ENCODE measurements around the gene LPP. TPM values are rescaled to one million over a fixed set of nuclear protein-coding genes. Genes with fewer than 3 reads are reported as not detected.
A peak's percentile ranks its signal among the peaks of the same experiment; 100 is the strongest.

The LPP gene
- total RNA-seq, 1 experiment from 2014 or later = 22.1 TPM

DNA sequence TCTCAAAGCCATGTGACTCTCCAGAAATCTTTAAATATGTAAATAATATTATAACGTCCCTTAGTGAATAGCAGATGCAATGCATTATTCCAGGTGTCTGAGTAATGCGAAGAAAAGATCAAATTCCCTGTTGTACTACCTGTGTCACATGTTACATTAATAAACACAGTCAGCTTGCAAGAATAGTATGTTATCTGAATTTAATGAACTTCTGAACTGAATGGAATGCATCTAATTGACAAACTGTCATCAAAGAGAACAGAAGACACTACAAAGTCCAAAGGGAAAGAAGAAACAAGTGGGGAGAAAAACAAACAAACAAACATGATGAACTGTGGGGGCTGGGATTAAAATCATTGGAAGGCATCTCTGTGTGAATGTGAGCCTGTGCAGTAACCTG is 508.8 kb downstream of the LPP start:
- no peak for DNase-seq (ENCODE audit: low spot score)

DNA sequence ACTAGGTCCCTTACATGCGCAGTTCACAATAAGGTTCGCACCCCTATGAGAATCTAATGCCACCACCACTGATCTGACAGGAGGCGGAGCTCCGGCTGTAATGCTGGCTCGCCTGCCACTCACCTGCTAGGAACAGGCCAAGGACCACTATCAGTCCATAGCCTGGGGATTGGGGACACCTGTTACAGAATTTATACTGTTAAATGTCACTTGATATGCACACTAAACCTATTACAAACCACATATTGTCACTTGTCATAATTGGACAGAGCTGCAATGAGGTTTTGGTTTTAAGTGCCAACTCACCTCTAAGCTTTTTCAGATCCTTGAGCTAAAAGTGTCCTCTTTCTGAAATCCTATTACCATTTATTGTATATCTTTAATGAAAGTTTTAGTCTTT is 509.9 kb downstream of the LPP start:
- DNase-seq (ENCODE audit: low spot score) = no peak

DNA sequence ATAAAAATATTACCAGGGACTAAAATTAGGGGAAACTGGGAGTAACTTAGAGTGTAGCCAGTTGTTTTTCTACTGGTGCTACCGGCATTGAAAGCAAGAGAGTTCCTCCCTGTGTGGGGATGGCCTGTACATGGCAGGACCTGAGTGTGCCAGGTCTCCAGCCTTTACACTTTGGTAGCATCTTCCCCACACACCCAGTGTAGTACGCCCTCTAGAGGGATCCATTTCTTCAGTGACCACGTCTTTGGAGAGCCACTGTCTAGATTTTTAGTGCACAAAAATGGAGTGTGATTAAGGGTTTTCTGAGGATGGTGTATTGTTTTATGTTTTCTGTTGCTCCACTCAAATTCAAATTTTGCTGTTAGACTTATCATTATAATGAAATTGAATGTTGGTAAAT is 510.8 kb downstream of the LPP start:
- peak; percentile 33 for DNase-seq (ENCODE audit: low spot score)

DNA sequence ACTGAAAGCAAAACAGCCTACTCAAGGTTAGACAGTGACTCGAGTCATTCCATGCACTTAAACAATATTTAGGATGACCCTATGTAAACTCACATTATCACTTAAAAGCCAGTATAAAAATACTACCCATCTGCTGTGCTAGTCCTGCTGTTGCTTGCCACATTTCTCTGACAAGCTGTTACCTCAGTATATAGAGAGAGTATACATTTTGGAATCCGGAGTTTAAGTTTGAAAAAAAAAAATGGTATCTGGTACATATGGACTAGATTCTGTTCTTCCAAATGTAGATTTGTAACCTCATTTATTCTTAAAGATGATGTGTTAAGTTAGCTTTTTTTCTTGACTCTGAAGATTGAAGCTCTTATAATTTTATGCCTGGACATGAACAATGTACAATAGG is 514.0 kb downstream of the LPP start:
- no peak for DNase-seq (ENCODE audit: low spot score)

DNA sequence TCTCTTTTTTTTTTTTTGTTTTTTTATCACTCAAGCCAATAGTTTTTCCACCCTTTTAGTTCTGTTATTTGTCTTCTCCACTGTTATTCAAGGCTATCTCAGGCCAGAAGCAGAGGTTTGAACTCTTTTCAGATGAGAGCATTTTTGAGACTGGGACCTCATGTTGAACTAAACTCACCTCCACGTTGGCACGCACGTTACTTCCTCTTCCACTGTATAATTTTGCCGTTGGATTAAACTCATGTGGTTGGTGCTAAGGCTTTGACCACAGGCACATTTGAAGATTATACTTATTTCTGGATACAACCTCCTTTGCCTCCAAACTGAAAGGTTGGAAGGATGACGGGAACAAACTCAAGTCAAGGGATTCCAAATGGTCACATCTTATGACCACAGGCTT is 516.5 kb downstream of the LPP start:
- no peak for DNase-seq (ENCODE audit: low spot score)

DNA sequence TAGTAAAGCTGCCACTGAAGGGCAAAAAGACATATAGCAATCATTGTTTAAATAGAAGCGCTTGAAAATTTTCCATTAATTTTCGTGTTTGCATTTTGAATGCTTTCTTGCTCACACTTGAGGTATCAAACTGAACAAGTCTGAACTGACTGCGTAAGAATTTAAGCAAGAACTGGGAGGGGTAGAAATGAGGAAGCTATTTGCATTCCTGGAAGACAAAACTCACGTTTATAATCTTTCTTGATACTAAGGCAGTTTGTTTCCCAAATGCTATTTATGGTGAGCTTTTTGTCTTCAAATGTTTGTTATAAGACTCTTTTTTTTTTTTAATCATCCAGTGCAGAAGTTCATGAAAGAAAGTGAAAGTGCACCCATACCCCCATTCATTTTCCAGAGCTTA is 518.0 kb downstream of the LPP start:
- no peak for DNase-seq (ENCODE audit: low spot score)

DNA sequence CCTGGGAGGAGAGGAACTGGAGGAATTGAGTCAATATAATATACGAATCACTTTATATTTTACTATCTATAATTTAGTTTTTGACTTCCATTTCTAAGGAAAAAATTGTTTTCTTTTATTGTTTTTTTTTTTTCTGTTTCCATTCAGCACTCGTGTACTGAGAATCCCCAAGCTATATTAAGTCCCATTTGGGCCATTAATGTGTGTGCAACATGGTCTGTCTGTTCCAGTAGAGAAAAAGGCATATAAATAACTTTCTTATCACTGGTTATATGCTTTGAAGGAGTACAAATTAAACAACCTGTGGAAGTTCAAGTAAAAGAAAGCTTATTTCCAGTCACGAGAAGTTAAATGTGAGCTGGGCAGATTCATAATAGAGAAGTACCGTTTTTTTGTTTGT is 518.9 kb downstream of the LPP start:
- no peak for DNase-seq (ENCODE audit: low spot score)

DNA sequence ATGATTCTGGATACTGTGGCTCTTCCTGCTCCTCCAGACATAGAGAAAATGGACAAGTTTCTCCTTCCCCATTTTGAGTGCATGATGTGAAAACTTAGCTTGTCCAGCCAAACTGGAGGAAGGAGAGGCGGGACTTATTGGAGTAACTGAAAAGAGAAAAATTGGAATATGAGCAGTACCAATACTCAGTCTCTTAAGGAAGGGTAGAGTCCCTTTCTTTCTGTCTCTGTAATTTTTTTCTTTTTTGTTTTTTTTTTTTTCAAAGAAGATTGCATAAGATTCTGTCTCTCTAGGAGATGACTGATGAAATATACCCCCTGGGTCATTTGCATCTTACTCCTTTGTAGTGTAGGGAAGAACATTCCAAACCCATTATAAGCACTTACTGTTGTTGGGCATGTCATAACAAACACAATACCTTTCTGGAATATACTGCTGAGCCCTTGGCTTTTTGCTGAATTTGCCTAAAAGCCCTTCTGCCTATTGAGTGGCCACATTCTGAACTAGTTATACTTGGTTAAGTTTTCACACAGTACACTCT is 519.8 kb downstream of the LPP start:
- DNase-seq (ENCODE audit: low spot score) = no peak

DNA sequence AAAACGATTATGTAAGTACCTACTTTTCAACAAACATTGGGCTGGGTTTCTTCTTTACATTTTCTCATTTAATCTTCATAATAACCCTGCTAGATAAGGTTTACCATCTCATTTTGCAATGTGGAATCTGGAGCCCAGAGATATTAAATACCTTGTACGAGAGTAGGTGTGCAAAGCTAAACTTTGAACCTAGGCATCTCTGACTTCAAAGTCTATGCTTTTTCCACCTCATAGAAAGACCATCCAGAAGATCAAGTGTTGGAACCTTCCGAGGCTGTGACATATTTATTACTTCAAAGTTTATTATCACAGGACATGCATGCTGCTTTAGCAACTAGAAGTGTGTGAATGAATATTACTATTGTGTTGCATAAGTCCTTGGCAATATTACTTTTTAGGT is 520.6 kb downstream of the LPP start:
- no peak for DNase-seq (ENCODE audit: low spot score)

DNA sequence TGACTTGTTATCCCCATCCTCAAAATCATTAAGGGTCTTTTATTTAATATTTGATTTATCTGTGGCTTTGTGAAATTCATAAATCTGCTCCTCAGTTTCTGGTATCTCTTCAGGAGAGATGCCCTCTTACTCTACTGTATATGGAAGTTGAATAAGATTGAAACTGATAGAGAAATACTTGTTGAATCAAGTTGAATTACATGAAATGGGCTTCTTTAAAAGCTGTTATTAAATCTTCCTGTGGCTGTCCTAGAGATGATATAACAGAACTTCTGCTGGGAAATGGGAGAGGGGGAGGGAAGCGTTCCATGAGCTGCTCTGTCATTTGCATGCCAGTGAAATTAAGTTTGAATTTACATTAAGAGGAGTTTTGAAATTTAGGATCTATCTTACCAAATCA is 523.4 kb downstream of the LPP start:
- DNase-seq (ENCODE audit: low spot score) = no peak

DNA sequence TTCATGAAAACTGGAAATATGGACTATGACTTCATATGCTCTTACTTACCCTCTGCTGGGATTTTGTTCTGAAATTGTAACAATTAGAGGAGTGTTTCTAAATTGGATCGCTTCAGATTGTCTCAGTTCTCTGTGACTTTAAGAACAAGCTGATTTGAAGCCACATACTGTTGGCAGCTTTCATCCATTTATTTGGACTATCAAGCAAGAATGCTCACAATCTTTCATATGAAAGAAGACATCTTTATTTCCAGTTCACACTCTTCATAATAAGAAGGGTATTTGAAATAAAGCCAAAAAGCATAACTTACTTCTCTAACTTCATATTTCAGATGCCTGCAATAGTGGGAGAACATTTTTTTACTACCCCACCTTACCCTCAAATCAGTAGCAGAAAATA is 526.2 kb downstream of the LPP start:
- no peak for DNase-seq (ENCODE audit: low spot score)

DNA sequence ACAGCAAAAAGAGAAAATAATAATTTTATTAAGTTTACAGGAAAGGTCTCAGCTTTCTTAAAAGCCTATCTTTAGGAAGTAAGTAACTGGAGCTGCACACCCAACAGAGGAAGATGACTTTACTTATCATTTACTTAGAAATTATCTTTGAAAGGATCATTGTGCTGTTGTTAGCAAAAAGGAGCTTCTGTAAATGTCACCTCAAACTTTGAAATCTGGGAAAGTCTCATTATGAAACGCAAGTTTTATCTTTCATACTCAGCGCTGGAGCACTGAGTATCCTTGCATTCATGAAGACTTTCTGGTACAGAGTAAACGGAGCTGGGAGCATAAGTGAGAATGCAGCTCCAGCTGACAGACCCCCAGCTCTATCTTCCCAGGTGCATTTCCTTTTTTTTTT is 526.6 kb downstream of the LPP start:
- DNase-seq (ENCODE audit: low spot score) = no peak

DNA sequence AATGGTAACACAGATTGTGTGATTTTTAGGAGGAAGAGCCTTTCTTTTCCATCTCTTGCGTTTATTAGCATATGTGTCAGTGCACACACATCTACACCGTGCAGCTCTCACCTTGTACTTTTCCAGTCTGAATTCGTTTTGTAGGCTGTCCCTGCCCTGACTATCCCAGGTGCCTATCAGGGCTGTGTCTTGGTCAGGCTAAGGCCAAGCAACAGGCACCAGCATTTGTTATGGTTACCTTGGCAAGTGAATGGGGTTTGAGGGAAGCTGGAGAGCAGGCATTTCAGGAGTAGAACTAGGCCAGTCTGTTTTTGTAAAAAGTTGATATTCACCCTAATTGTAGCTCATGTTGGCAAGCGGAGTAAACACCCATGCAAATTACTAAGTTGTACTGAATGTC is 528.4 kb downstream of the LPP start:
- no peak for DNase-seq (ENCODE audit: low spot score)

DNA sequence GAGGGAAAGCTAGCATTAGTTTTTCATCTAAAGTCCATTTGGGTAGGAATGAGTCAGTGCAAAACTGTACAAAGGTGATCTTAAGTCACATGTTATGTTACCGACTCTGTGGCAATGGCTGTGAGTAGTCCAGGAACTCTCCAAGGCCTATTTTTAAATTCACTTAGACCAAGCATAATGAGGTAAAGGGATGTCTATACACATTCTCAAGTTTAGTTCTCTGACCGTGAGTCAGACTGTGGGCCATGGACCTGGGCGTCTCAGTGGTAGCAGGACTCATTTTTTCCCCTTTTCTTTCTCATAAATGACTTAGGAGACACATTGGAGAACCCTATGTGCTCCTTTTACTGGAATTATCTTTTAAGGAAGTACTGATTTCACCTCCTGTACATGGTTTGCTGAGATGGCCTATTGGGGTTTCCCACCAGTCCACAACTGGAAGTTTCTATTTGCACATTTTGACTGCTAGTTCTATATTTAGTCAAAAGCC is 529.1 kb downstream of the LPP start:
- DNase-seq (ENCODE audit: low spot score) = peak; percentile 4

DNA sequence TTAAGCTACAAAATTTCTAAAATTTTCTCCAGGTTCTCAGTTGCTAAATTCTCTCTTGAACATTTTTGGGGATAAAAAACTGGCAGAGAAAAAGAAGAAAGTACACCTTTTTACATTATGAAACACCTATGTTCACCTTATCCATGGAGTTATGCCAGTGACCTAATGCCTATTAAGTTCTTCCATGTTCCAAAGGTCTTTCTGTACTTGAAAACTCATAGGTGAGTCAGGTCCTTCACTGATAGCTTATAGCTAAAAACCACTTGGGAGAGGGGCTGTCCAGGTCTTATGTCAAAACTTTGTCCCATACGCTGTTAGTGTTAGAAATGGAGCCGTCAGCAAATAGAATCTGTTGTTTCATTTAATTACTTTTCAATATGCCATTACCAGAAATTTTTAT is 530.3 kb downstream of the LPP start:
- no peak for DNase-seq (ENCODE audit: low spot score)

DNA sequence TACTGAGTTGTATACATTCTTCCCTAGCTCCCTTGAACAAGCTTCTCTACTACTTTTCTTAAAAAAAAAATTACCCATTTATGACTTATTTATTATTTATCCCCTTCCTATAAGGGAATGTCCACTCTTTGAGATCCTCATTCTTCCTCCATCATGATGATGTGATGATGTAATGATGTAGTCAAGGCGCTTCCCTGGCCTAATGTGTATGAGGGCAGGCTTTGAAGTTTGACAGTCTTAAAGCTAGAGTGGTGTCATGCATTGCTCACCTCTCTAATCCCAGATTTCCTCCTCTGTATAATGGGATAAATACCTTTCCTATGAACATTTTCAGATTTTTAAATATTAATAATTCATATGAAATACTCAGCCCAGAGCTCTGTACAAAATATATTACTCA is 531.8 kb downstream of the LPP start:
- no peak for DNase-seq (ENCODE audit: low spot score)

DNA sequence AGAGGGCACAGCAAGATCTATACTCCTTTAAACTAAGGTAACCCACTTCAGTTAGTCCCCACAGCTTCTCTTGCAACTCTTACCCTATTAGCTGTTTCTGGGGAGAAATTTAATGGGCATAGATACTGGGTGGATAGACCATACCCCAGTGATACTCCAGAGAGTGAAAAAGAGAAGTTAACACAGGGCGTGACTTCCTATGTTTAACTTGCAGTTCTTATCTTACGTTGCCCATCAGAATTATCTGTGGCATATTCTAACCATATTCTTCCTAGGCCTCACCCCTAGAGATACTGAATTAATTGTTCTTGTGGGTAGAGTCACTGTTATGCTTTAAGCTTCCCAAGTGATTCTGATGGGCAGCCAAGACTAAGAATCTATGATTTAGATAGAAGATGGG is 532.4 kb downstream of the LPP start:
- no peak for DNase-seq (ENCODE audit: low spot score)

DNA sequence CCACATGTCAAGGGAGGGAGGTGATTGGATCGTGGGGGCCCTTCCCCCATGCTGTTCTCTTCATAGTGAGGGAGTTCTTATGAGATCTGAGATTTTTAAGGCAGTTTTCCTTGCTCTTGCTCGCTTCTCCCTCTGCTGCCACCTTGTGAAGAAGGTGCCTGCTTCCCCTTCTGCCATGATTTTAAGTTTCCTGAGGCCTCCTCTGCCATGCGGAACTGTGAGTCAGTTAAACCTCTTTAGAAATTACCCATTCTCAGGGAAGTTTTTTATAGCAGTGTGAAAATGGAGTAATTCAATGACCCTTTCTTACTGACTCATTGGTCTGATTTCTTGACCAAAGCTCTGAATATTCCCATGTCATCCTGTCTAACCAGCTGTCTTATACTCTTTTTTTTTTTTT is 533.4 kb downstream of the LPP start:
- peak; percentile 13 for DNase-seq (ENCODE audit: low spot score)

DNA sequence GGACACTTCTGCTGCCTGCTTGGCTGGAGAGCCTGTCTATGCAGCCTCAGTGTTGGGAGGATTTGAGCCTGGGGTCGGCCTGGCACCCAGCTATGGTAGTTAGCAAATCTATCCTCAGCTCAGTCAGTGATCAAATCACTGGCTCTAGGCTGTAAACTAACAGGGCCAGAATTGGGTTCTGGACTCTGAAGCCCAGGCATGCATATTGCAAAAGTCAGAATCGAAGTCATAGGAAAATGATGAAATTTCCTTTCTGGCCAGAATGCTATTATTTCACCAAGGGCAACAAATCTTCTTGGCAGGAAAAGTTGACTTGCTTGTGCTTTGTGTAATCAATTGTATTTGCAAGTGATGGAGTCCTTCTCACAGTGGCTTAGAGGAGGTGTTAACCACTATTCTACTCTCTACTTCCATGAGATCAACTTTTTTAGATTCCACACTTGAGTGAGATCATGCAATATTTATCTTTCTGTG is 535.2 kb downstream of the LPP start:
- DNase-seq (ENCODE audit: low spot score) = no peak

DNA sequence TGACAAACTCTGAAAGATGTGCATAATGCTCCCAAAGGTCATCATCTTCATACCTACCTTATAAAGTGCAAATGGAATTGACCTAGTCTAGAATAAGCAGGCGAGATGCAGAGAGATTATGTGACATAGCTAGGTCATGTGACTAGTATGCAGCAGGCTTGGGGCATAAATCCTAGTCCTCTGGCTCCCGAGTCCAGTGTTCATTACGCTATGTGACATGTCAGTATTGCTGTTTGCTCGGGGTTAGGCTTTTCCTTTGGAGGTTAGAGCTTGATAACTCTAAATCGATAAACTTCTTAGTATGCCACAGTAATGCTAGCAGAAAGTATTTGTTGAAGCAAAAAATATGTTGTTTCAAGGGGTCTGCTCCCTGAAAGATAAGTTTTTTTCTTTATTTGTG is 536.1 kb downstream of the LPP start:
- DNase-seq (ENCODE audit: low spot score) = no peak

DNA sequence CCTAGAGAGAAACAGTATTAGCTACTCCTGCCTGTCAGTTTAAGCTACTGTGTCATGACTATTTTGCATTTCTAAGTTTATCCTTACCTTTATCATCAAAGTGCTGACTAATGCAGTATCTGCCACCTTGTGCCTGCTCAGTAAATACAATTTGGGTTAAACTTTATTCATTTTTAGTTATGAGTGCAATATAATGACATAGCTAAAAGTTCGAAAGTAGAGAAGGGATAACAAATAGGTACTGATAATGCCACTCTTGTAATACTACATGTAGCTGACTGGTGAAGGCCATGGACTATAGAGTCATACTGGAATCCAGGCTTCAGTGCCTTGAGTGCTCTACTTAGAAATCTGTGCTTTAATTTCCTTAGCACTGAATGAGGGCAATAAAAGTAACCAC is 537.0 kb downstream of the LPP start:
- no peak for DNase-seq (ENCODE audit: low spot score)

DNA sequence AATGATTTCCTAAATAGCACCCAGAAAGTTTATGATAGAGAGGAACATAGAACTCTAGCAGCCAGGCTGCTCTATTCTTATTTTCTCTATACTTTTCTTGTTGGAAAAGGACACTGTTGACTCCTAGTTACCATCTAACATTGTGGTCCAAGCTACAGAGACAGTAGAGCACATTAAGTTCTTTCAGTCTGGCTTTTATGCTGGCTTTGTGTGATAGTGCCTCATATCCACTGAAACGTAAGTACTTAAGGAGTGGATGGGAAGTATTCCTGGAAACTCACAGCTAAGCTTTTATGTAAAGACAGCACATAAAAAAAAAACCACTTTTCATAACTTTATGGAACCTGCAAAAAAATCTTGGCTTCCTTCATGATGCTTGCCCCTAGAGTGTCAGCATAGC is 537.7 kb downstream of the LPP start:
- no peak for DNase-seq (ENCODE audit: low spot score)

DNA sequence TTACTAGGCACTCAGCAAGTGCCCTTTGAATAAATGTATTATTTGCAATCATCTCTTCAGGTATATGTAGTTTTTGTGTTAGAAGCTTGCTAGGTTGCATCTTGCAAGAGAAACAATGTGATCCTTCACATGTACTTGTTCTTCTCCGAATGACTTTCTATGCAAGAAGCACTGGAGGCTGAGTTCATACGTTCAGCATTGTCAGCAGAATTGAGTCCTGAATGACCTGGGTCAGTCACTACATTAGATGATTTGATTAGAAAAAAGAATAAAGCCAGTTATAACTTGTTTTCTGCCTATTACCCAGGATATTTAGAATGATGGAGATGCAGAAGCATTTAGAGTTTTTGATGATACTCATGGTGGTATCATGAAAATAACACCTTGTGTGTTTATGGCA is 538.7 kb downstream of the LPP start:
- no peak for DNase-seq (ENCODE audit: low spot score)

DNA sequence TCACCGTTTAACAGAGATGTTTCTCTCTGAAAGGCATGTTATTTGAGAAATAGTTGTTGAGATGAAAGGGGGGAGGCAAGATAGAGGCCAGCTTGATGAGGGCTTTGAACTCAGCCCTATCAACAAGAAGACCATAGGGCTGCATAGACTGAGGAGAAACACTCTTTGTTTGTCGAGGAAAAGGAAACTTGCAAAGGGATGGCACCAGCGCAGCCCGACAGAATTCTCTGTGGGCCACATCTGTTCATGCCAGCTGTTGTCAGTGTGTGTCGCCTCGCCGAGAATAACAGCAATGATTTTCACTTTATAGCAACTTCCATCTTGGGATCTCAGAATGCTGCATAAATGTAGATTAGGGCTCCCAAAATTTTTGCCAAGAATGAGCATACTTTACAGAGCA is 539.5 kb downstream of the LPP start:
- DNase-seq (ENCODE audit: low spot score) = no peak

Data from HT-29 (cell line).